ENCODE data around the gene PLEKHG3.

The PLEKHG3 gene

GRCh38 chr14:64704743-64705380 is 638 bp downstream of the PLEKHG3 start:
- H3K27me3 ChIP-seq (ENCODE audit: control insufficient read depth in 1 of 2, insufficient read depth in 2 of 2, low read length in 2 of 2) = no peaks in the 10 kb centered on the region
- H3K4me1 ChIP-seq (ENCODE audit: control insufficient read depth in 1 of 2, insufficient read depth in 2 of 2, low read length in 2 of 2) = peaks cover 60 to 61% of the 10 kb centered on the region in 2 donors
- H3K27ac ChIP-seq (ENCODE audit: low read depth, low read length) = peak overlapping the region; percentile 68
- H3K9me3 ChIP-seq (ENCODE audit: control insufficient read depth in 1 of 2, low read length in 2 of 2) = no peaks in the 10 kb centered on the region
- peak overlapping the region; percentile 73 to 82 for H3K9ac ChIP-seq (ENCODE audit: low read depth in 1 of 2, low read length in 2 of 2)
- peak overlapping the region; percentile 76 to 85 for H3K4me3 ChIP-seq (ENCODE audit: low read depth in 1 of 2, low read length in 2 of 2)
- H3K36me3 ChIP-seq (ENCODE audit: control insufficient read depth in 1 of 2, insufficient read depth in 2 of 2, low read length in 2 of 2) = no peaks in the 10 kb centered on the region

GRCh38 chr14:64705381-64706118 is 1.3 kb downstream of the PLEKHG3 start:
- peak overlapping the region; percentile 73 to 82 for H3K9ac ChIP-seq (ENCODE audit: low read depth in 1 of 2, low read length in 2 of 2)
- no peaks in the 10 kb centered on the region for H3K36me3 ChIP-seq (ENCODE audit: control insufficient read depth in 1 of 2, insufficient read depth in 2 of 2, low read length in 2 of 2)
- H3K4me3 ChIP-seq (ENCODE audit: low read depth in 1 of 2, low read length in 2 of 2) = peak overlapping the region; percentile 76 to 85
- peaks cover 60 to 64% of the 10 kb centered on the region in 2 donors for H3K4me1 ChIP-seq (ENCODE audit: control insufficient read depth in 1 of 2, insufficient read depth in 2 of 2, low read length in 2 of 2)
- H3K27ac ChIP-seq (ENCODE audit: low read depth, low read length) = peak overlapping the region; percentile 39
- H3K27me3 ChIP-seq (ENCODE audit: control insufficient read depth in 1 of 2, insufficient read depth in 2 of 2, low read length in 2 of 2) = no peaks in the 10 kb centered on the region
- no peaks in the 10 kb centered on the region for H3K9me3 ChIP-seq (ENCODE audit: control insufficient read depth in 1 of 2, low read length in 2 of 2)

DNA sequence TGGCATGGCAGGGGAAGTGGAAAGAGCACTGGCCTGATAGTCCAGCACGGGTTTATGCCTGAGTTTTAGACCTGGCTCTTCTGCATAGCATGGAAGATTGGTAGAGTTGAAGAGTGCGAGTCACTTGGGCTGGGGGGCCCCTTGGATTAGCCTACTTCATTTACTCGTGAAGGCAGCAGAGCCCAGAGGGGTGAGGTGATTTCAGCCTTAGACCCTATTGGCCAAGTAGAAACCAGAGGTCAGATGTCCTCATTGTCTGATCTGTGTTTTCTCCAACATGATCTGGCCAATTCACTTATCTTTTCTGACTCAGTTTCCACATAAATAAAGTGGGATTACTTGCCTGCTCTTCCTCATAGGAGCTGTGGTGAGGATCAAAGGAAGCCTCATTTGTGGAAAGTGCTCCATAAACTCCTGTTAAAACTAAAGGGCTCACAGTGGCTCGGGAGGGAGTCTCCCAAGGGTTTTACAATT is 1.9 kb downstream of the PLEKHG3 start:
- H3K4me3 ChIP-seq (ENCODE audit: low read depth in 1 of 2, low read length in 2 of 2) = peak overlapping the region; percentile 76 to 85
- H3K27ac ChIP-seq (ENCODE audit: low read depth, low read length) = no peak overlapping the region
- H3K9ac ChIP-seq (ENCODE audit: low read depth in 1 of 2, low read length in 2 of 2) = peak overlapping the region; percentile 24 to 82
- no peaks in the 10 kb centered on the region for H3K27me3 ChIP-seq (ENCODE audit: control insufficient read depth in 1 of 2, insufficient read depth in 2 of 2, low read length in 2 of 2)
- no peaks in the 10 kb centered on the region for H3K9me3 ChIP-seq (ENCODE audit: control insufficient read depth in 1 of 2, low read length in 2 of 2)
- H3K4me1 ChIP-seq (ENCODE audit: control insufficient read depth in 1 of 2, insufficient read depth in 2 of 2, low read length in 2 of 2) = peaks cover 60 to 67% of the 10 kb centered on the region in 2 donors
- H3K36me3 ChIP-seq (ENCODE audit: control insufficient read depth in 1 of 2, insufficient read depth in 2 of 2, low read length in 2 of 2) = no peaks in the 10 kb centered on the region

DNA sequence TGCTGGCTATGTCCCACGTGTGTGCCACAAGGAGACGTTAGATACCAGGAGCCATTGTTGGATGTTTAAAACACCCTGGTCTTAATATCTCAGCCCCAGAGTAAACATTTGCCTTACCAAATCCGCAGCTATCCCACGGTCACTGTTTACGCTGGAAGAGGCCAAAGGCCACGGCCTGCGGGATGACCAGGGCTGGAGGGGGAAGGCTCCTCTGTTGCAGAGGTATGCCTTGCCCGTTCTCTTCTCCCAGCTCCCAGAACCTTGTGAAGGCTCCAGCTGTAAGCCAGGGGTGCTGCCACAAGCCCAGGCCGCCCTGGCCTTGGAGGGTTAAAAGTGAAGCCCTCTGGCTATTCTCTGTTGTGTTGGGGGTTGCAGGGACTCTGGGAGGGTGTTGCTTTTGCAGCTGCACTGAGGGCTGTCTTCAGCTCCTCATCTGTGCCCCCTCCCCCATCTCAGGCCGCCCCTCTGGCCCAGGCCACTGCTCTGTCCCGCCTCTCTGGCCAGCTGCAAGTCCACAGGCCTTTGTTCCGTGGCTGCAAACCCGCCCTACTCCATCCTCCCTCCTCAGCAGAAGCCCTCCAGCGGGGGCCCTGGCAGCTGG is 2.5 kb downstream of the PLEKHG3 start:
- peak overlapping the region; percentile 76 to 85 for H3K4me3 ChIP-seq (ENCODE audit: low read depth in 1 of 2, low read length in 2 of 2)

DNA sequence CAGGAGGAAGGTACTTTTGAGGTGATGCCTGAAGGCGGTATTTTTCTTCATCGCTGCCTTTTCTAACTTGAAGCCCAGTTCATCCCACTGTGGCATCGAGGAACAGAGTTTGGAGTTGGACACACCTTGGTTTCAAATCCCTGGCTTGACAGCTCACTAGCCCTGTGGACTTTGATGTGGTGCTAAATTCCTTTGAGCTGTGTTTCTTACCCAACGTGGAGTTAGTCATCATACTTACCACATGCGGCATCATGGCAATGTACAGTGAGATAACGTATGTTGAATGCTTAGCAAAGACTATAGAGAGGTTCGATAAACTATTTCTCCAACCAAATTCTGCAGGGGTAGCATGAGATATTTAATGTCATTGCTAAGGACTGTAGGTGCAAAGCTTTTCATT is 3.4 kb downstream of the PLEKHG3 start:
- Histone ChIP-seq H3K4me1 (ENCODE audit: control insufficient read depth in 1 of 2, insufficient read depth in 2 of 2, low read length in 2 of 2) (peaks cover 56 to 64% of the 10 kb centered on the region in 2 donors), H3K27me3 (ENCODE audit: control insufficient read depth in 1 of 2, insufficient read depth in 2 of 2, low read length in 2 of 2) (no peaks in the 10 kb centered on the region), H3K9ac (ENCODE audit: low read depth in 1 of 2, low read length in 2 of 2) (peak overlapping the region in 1 of 2 donors; percentile 28), H3K36me3 (ENCODE audit: control insufficient read depth in 1 of 2, insufficient read depth in 2 of 2, low read length in 2 of 2) (no peaks in the 10 kb centered on the region), H3K9me3 (ENCODE audit: control insufficient read depth in 1 of 2, low read length in 2 of 2) (peaks cover 0 to under 1% of the 10 kb centered on the region in 2 donors), H3K27ac (ENCODE audit: low read depth, low read length) (peak overlapping the region; percentile 11), H3K4me3 (ENCODE audit: low read depth in 1 of 2, low read length in 2 of 2) (peak overlapping the region in 1 of 2 donors; percentile 40)

More for the DNA sequence above, 2.5 kb downstream of the PLEKHG3 start:
- H3K9me3 ChIP-seq (ENCODE audit: control insufficient read depth in 1 of 2, low read length in 2 of 2) = no peaks in the 10 kb centered on the region
- no peaks in the 10 kb centered on the region for H3K27me3 ChIP-seq (ENCODE audit: control insufficient read depth in 1 of 2, insufficient read depth in 2 of 2, low read length in 2 of 2)
- H3K27ac ChIP-seq (ENCODE audit: low read depth, low read length) = no peak overlapping the region
- H3K9ac ChIP-seq (ENCODE audit: low read depth in 1 of 2, low read length in 2 of 2) = peak overlapping the region in 1 of 2 donors; percentile 24
- no peaks in the 10 kb centered on the region for H3K36me3 ChIP-seq (ENCODE audit: control insufficient read depth in 1 of 2, insufficient read depth in 2 of 2, low read length in 2 of 2)
- H3K4me1 ChIP-seq (ENCODE audit: control insufficient read depth in 1 of 2, insufficient read depth in 2 of 2, low read length in 2 of 2) = peaks cover 60 to 67% of the 10 kb centered on the region in 2 donors

DNA sequence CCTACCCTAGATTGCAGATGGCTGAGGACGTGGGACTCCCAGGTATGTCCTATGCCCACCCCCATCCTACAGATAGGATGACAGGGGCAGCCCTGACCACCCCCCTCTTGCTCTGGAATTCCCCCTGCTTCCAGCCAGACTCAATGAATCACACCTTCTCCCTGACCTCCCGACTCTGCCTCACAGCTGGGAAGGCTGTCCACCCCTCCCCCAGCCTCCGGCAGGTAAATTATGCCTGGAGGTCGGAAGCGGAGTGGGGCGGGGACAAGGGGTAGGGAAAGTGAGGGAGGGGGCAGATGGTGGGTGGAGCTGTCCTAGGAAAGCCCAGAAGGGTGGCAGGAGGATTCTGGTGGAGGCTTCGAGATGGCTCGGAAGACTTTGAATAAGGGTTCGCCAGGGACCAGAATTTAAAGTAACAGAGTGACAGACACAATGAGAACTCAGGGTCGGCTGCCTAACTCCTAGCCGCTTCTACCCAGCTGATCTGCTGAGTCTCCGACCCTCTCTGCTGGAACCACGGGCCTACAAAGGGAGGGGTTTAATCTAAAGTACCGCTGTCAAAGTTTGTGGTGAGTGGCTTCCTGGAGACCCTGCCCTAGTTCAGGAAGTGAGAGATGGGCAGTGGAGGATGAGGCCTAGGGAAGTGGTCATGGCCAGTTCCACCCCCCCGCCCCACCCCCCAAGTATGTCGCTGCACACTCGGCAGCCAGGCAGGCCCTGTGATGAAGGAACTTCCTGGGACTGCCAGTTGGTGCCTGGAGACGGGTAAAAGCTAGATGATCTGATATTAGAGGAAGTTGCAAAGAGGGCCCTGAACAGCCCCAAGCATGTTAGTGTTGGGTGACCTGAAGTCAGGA is 4.2 kb downstream of the PLEKHG3 start:
- H3K9me3 ChIP-seq (ENCODE audit: control insufficient read depth in 1 of 2, low read length in 2 of 2) = peaks cover 2 to 7% of the 10 kb centered on the region in 2 donors
- peak overlapping the region in 1 of 2 donors; percentile 40 for H3K4me3 ChIP-seq (ENCODE audit: low read depth in 1 of 2, low read length in 2 of 2)
- H3K4me1 ChIP-seq (ENCODE audit: control insufficient read depth in 1 of 2, insufficient read depth in 2 of 2, low read length in 2 of 2) = peaks cover 49 to 58% of the 10 kb centered on the region in 2 donors
- H3K27ac ChIP-seq (ENCODE audit: low read depth, low read length) = peak overlapping the region; percentile 28
- H3K27me3 ChIP-seq (ENCODE audit: control insufficient read depth in 1 of 2, insufficient read depth in 2 of 2, low read length in 2 of 2) = no peaks in the 10 kb centered on the region
- H3K9ac ChIP-seq (ENCODE audit: low read depth in 1 of 2, low read length in 2 of 2) = peak overlapping the region in 1 of 2 donors; percentile 1
- H3K36me3 ChIP-seq (ENCODE audit: control insufficient read depth in 1 of 2, insufficient read depth in 2 of 2, low read length in 2 of 2) = no peaks in the 10 kb centered on the region

DNA sequence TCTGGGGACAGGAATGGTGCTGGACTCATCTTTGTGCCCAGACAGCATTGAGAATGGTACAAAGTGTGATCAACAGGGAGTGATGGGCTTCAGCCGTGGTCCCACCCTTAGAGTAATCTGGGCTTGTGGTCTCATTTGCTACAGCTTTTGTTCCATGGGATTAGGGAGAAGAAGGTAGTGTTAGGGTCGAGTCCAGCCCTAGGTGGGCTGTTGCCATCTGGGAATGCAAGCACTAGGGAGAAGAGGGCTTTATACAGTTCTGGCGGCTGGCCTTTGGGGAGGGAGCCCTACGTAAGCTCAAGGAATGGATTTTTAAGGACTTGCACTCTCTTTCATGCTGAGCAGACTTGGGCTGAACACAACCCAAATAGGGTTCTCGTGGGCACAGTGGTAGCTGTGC is 4.9 kb downstream of the PLEKHG3 start:
- Histone ChIP-seq H3K4me1 (ENCODE audit: control insufficient read depth in 1 of 2, insufficient read depth in 2 of 2, low read length in 2 of 2) (peaks cover 42 to 52% of the 10 kb centered on the region in 2 donors), H3K27me3 (ENCODE audit: control insufficient read depth in 1 of 2, insufficient read depth in 2 of 2, low read length in 2 of 2) (no peaks in the 10 kb centered on the region), H3K9me3 (ENCODE audit: control insufficient read depth in 1 of 2, low read length in 2 of 2) (peaks cover 2 to 9% of the 10 kb centered on the region in 2 donors), H3K27ac (ENCODE audit: low read depth, low read length) (peak overlapping the region; percentile 7), H3K36me3 (ENCODE audit: control insufficient read depth in 1 of 2, insufficient read depth in 2 of 2, low read length in 2 of 2) (no peaks in the 10 kb centered on the region), H3K4me3 (ENCODE audit: low read depth in 1 of 2, low read length in 2 of 2) (peak overlapping the region in 1 of 2 donors; percentile 40), H3K9ac (ENCODE audit: low read depth in 1 of 2, low read length in 2 of 2) (peak overlapping the region in 1 of 2 donors; percentile 1)

DNA sequence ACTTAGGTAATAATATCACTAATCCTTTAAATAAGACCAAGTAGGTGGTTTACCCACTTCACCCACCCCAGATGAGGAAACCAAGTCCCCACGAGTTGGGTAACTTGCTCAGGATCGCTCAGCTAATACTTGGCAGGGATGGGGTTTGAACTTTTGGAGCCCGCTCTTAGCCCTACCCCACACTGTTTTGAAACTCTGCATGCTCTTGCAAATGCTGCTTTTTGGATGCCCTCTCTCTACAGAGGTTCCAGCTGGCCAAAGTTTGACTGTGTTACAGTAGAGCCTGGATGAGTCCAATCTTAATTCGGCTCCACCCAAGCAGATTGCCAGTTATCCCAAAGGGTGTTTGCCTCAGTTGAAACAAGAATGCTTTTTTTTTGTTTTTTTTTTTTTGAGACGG is 6.8 kb downstream of the PLEKHG3 start:
- H3K4me3 ChIP-seq (ENCODE audit: low read depth in 1 of 2, low read length in 2 of 2) = no peak overlapping the region
- peaks cover 38 to 53% of the 10 kb centered on the region in 2 donors for H3K4me1 ChIP-seq (ENCODE audit: control insufficient read depth in 1 of 2, insufficient read depth in 2 of 2, low read length in 2 of 2)
- no peaks in the 10 kb centered on the region for H3K36me3 ChIP-seq (ENCODE audit: control insufficient read depth in 1 of 2, insufficient read depth in 2 of 2, low read length in 2 of 2)
- no peak overlapping the region for H3K9ac ChIP-seq (ENCODE audit: low read depth in 1 of 2, low read length in 2 of 2)
- peaks cover 2 to 9% of the 10 kb centered on the region in 2 donors for H3K9me3 ChIP-seq (ENCODE audit: control insufficient read depth in 1 of 2, low read length in 2 of 2)
- H3K27me3 ChIP-seq (ENCODE audit: control insufficient read depth in 1 of 2, insufficient read depth in 2 of 2, low read length in 2 of 2) = no peaks in the 10 kb centered on the region
- no peak overlapping the region for H3K27ac ChIP-seq (ENCODE audit: low read depth, low read length)

DNA sequence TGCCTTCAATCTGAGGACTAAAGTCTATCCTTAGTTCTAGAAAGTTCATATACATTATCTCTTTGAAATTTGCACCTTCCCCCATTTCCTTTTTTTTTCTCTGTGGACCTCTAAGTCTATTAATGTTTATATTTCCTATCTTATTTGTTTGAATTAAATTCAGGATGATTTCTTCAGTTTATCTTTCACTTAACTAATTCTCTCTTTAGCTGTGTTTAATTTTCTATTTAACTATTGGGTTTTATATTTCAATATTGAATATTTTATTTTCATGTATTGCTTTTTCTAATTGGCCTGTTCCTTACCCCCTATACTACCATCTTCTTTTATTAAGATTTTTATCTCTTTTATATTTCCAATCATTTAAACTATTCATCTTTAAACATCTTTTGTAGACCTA is 9.5 kb downstream of the PLEKHG3 start:
- H3K27ac ChIP-seq (ENCODE audit: low read depth, low read length) = no peak overlapping the region
- no peaks in the 10 kb centered on the region for H3K27me3 ChIP-seq (ENCODE audit: control insufficient read depth in 1 of 2, insufficient read depth in 2 of 2, low read length in 2 of 2)
- peaks cover 33 to 51% of the 10 kb centered on the region in 2 donors for H3K4me1 ChIP-seq (ENCODE audit: control insufficient read depth in 1 of 2, insufficient read depth in 2 of 2, low read length in 2 of 2)
- H3K36me3 ChIP-seq (ENCODE audit: control insufficient read depth in 1 of 2, insufficient read depth in 2 of 2, low read length in 2 of 2) = no peaks in the 10 kb centered on the region
- H3K9ac ChIP-seq (ENCODE audit: low read depth in 1 of 2, low read length in 2 of 2) = no peak overlapping the region
- peaks cover 2 to 9% of the 10 kb centered on the region in 2 donors for H3K9me3 ChIP-seq (ENCODE audit: control insufficient read depth in 1 of 2, low read length in 2 of 2)
- H3K4me3 ChIP-seq (ENCODE audit: low read depth in 1 of 2, low read length in 2 of 2) = no peak overlapping the region

All from duodenal mucosa (tissue), 2 donors.